Karpas-422 (cell line): Measurements from ENCODE around the gene PUM2. TPM values are rescaled to one million over a fixed set of nuclear protein-coding genes. Genes with fewer than 3 reads are reported as not detected.

ENCODE experiments used
- DNase-seq: peaks from one replicate; pipeline ENCODE4 v3.0.0-alpha.2; 2015
- H2AFZ ChIP-seq: fragments of 200-600 bp; sonication (generic); 2 replicates; pipeline ENCODE4 v1.6.1; 2014; ENCODE audit warnings: antibody characterized with exemption, low read length, mixed read lengths
- H3K27ac ChIP-seq: fragments of 200-600 bp; sonication (generic); 2 replicates; pipeline ENCODE4 v1.5.1; 2014; ENCODE audit warnings: mild to moderate bottlenecking, low read length, moderate library complexity
- H3K27me3 ChIP-seq: fragments of 200-600 bp; sonication (generic); 2 replicates; pipeline ENCODE4 v1.6.1; 2014; ENCODE audit warnings: low read length, mixed read lengths
- H3K36me3 ChIP-seq: fragments of 200-600 bp; sonication (generic); 2 replicates; pipeline ENCODE4 v1.6.1; 2014; ENCODE audit warnings: low read length, mixed read lengths; ENCODE audit not compliant: insufficient read depth
- H3K4me1 ChIP-seq: fragments of 200-600 bp; sonication (generic); 2 replicates; pipeline ENCODE4 v1.6.1; 2014; ENCODE audit warnings: mild to moderate bottlenecking, low read length, mixed read lengths
- H3K4me2 ChIP-seq: fragments of 200-600 bp; sonication (generic); 2 replicates; pipeline ENCODE4 v1.6.1; 2014; ENCODE audit warnings: low read length, low read depth, mild to moderate bottlenecking; ENCODE audit not compliant: poor library complexity, severe bottlenecking
- H3K4me3 ChIP-seq: fragments of 200-600 bp; sonication (generic); 2 replicates; pipeline ENCODE4 v1.5.1; 2014; ENCODE audit warnings: mild to moderate bottlenecking, antibody characterized with exemption, low read length, mixed read lengths
- H3K79me2 ChIP-seq: fragments of 200-600 bp; sonication (generic); 2 replicates; pipeline ENCODE4 v1.6.1; 2014; ENCODE audit warnings: mild to moderate bottlenecking, low read length, mixed read lengths
- H3K9ac ChIP-seq: fragments of 200-600 bp; sonication (generic); 2 replicates; pipeline ENCODE4 v1.6.0; 2014; ENCODE audit warnings: low read length
- H3K9me2 ChIP-seq: fragments of 200-600 bp; sonication (generic), shearing (Covaris generic); replicated peaks from 2 replicates; pipeline ENCODE4 v1.6.0; 2014; ENCODE audit warnings: mild to moderate bottlenecking, low read length, moderate library complexity; ENCODE audit not compliant: insufficient read depth
- H3K9me3 ChIP-seq: fragments of 300-700, 200-600 bp; sonication (generic); 2 replicates; pipeline ENCODE4 v1.6.1; 2014; ENCODE audit warnings: low read length, mixed read lengths
- H4K20me1 ChIP-seq: fragments of 200-600 bp; sonication (generic); 2 replicates; pipeline ENCODE4 v1.6.1; 2014; ENCODE audit warnings: mild to moderate bottlenecking, antibody characterized with exemption, low read length, low read depth; ENCODE audit not compliant: insufficient read depth
- total RNA-seq: library from RNA; depleted of rRNA; stranded (reverse); fragments of >200 nt; shearing (Covaris generic); gene quantifications from 2 replicates; pipeline ENCODE4 v1.2.3, GENCODE V29; 2014; ENCODE audit warnings: low replicate concordance

PUM2 gene
- total RNA-seq, 1 experiment from 2014 or later, result 80.3 TPM

DNA sequence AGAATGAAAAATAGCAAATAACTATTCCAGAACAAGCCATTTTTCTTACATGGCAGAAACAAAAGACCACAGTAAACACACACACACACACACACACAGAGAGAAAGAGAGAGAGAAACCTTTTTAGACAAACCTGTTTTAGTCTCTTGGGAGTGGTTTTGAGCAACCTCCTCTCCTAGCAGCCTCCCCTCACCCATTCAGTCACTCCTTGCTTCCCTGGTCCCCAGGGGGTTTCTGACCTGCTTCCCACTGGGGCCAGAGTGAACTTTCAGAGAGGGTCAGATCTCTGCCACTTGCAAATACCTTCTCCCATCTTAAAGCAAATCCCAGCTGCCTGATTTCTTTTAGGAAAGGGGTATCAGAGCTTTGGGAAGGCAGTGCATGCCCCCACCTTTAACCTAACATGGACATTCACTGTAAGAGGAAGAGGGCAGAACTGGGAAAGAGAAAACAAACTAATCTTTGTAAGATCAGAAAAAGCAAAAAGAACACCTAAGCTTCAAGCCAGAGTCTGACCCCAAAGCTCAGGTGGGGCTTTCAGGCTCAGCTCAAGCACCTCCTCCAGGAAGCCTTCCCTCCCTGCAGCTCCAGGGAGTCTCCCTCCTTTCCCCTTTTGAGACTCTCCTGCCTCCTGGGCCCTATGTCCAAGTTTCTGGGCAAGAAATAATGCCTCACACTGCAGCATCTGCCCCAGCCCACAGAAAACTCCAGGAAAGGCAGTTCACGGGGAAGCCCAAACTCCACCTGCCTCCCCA lies 128.5 kb downstream of the PUM2 start:
- Histone ChIP-seq H3K4me3 (peak overlapping the region; percentile 58), H3K27me3 (no peaks in the 10 kb centered on the region), H3K9ac (peak overlapping the region; percentile 79), H2AFZ (no peak overlapping the region), H3K9me2 (no peaks in the 10 kb centered on the region), H3K4me2 (peak overlapping the region; percentile 67), H4K20me1 (no peaks in the 10 kb centered on the region), H3K4me1 (peaks cover 62% of the 10 kb centered on the region), H3K79me2 (peaks cover 46% of the 10 kb centered on the region), H3K9me3 (no peaks in the 10 kb centered on the region), H3K36me3 (no peaks in the 10 kb centered on the region), H3K27ac (peak overlapping the region; percentile 60)
- no peak for DNase-seq

DNA sequence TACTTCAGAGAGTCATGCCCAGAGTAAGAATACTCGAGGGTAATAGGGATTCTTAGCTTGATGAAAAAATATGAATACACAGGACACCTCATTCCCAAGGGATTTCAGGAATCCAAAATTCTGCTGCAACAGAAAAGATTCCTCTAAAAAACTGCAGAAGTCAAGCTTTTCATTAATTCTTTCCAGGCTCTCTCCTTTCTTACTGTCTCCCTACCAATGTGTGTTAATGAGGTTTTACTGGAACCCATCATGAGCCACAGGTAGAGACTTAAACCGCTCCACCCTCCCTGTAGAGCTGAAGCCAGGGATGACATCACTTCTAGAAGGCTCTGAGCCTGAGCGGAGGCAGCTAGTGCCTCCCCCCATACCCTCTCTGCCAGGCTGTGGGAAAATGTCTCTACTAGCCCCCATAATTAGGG lies 129.1 kb downstream of the PUM2 start:
- H3K27me3 ChIP-seq, result no peaks in the 10 kb centered on the region
- H3K4me2 ChIP-seq, result peak overlapping the region; percentile 67
- DNase-seq, result no peak
- no peaks in the 10 kb centered on the region; the same call in 1 of the 2 replicates for H4K20me1 ChIP-seq
- H3K9me2 ChIP-seq, result no peaks in the 10 kb centered on the region
- H3K27ac ChIP-seq, result peak overlapping the region; percentile 60
- peak overlapping the region; percentile 79; the same call in 1 of the 2 replicates for H3K9ac ChIP-seq
- peaks cover 69% of the 10 kb centered on the region for H3K4me1 ChIP-seq
- no peaks in the 10 kb centered on the region for H3K36me3 ChIP-seq
- H2AFZ ChIP-seq, result no peak overlapping the region
- no peaks in the 10 kb centered on the region for H3K9me3 ChIP-seq
- H3K79me2 ChIP-seq, result peaks cover 52% of the 10 kb centered on the region
- H3K4me3 ChIP-seq, result no peak overlapping the region

DNA sequence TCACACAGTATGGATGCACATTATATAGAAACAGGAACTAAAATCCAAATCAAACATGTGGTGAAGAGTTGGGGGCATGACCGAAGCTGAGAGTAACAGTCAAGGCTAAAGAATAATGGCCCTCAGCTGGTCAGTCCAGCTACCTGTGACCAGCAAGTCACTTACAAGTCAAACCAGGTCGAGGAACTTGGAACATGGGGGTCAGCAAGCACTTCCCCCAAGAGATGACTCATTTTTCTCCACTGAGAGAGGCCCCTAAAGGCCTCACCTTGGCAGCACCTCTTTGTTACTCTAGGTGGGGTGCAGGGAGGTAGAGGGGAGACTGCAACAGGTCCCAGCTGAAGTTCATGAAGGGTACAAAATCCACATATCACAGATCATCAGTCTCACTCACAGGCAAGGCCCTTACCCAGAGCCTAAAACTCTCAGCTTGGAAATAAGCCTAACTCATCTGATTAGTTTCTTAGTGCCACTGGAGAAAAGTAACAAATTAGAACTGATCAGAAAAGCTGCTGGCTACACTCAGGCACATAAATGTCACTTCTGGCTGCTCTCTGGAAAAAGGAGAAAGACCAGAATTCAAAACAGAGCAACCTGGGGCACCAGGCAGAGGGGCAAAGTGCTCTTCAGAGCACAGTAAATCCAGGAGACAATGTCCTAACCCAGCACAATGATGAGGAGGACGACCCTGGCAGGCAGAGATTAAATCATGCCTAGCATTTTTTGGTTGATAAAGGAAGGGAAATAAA lies 129.7 kb downstream of the PUM2 start:
- Histone ChIP-seq H3K4me2 (peak overlapping the region; percentile 67), H3K79me2 (peaks cover 58% of the 10 kb centered on the region), H4K20me1 (no peaks in the 10 kb centered on the region; the same call in 1 of the 2 replicates), H3K27ac (peak overlapping the region; percentile 60), H3K9me3 (no peaks in the 10 kb centered on the region), H3K27me3 (no peaks in the 10 kb centered on the region), H3K36me3 (no peaks in the 10 kb centered on the region), H3K4me1 (peaks cover 74% of the 10 kb centered on the region), H2AFZ (no peak overlapping the region), H3K4me3 (no peak overlapping the region), H3K9ac (peak overlapping the region; percentile 8; the same call in 1 of the 2 replicates), H3K9me2 (no peaks in the 10 kb centered on the region)
- no peak for DNase-seq

DNA sequence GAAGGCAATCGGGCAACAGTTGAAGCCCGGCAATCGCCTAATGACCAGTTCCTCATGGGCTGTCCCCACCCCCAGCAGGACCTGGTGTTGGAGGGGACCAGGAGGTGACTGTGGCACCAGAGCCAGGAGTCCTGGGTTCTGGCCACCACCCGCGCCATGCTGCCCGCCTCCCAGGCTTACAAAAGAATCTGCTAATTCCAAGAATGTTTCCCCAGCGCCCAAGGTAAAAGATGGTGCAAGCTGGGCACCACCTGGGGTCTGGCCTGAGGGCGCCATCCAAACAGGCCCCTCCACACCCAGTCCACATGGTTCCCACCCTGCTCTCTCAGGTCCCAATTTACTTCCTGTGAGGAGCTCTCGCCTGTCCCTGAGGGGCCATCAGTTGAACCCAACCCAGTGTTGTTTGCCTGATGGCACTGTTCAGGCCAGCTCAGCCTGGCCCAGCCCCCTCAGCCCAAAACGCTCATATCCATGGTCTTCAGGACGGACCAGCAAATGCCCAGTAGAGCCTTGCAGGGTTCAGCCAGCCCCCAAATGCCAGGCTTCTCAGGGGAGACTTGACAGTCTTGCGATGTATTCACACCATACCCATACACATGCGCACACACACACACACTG lies 130.8 kb downstream of the PUM2 start:
- DNase-seq, result no peak
- H3K9ac ChIP-seq, result no peak overlapping the region
- no peak overlapping the region for H3K27ac ChIP-seq
- H3K4me1 ChIP-seq, result peaks cover 78% of the 10 kb centered on the region
- no peaks in the 10 kb centered on the region for H3K27me3 ChIP-seq
- no peaks in the 10 kb centered on the region for H3K9me3 ChIP-seq
- H4K20me1 ChIP-seq, result no peaks in the 10 kb centered on the region; the same call in none of the 2 replicates
- no peaks in the 10 kb centered on the region for H3K36me3 ChIP-seq
- no peak overlapping the region for H2AFZ ChIP-seq
- peaks cover 67% of the 10 kb centered on the region for H3K79me2 ChIP-seq
- no peaks in the 10 kb centered on the region for H3K9me2 ChIP-seq
- H3K4me2 ChIP-seq, result no peak overlapping the region
- H3K4me3 ChIP-seq, result no peak overlapping the region

DNA sequence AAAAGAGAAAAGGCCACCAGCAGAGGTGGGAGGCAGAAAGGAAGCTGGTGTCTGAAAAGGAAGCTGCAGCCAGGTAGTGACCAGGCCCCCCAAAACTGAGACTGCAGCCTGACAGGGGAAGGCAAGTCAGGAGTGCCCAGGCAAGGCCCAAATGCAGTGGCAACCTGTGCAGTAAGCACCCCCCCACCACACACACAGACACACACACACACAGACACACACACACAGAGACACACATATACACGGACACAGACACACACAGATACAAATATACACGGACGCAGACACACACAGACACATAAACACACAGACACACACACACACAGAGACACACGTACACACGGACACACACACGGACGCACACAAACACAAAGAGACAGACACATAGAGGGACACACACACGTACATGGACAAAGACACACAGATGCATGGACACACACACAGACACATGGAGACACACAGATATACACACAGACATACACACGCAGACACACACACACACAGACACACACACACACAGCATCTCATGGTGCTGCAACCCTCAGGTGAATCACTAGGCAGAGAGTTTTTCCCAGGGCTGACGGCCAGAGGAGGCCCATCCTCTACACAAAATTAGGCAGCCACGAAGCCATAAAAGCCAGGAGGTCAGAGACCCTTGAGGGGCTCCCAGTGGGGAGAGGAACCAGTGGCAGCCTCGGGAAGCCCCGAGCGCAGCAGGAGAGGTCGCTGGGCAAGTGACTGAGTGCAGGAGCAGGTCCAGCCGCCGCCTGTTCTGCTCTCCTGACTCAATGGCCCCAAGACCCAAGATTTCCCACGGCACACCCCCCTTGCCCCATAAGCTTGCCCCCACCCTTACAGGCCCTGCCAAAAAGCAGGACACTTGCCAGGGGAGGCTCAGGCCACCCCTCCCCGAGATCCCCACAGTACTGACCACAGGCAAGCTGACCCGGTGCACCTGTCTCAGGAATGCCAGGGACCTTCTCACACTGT lies 132.0 kb downstream of the PUM2 start:
- Histone ChIP-seq H3K9me2 (no peaks in the 10 kb centered on the region), H3K79me2 (peaks cover 72% of the 10 kb centered on the region)
- DNase-seq, result no peak

DNA sequence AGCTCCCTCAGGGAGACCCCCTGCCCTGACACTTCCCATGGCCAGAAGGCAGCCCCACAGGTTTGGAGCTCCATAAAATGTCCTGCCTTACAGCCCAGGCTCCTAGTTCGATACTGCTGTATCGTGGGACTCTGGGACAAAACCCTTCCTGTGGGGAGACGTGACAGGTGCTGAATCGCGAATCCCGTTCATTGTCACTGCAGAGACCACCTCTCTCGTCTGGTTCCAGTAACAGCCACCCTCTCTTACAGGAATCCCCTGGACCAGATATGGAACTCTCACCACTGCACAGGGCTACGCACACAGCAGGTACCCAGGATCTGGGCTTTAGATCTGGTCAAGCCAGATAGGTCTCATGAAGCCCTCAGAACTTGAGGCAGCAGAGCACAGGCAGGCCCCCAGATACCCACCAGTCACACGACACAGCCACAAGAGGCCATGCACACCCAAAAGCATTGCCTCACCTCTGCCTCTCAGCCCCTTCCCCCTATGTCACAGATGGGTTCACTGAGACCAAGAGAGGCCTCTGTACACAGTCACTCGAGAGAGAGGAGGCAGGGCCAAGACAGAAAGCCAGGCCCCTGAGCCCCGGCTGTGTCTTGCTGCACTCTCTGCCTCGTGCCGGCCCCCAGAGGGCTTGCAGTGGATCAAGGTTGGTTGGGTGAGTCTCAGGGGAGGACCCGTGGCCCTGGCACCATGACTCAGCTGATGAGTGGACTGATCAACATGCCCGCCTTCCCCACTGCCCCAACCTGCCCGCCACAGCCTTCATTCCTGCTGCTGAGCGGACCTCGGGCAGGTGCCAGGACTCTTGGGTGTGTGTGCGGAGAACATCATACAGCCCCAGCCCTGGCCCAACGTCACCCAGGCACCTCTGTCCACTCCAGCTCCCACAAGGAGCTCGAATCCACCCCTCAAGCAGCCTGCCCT lies 133.3 kb downstream of the PUM2 start:
- no peaks in the 10 kb centered on the region for H3K36me3 ChIP-seq
- H3K79me2 ChIP-seq, result peaks cover 66% of the 10 kb centered on the region
- no peaks in the 10 kb centered on the region for H3K9me2 ChIP-seq
- H4K20me1 ChIP-seq, result no peaks in the 10 kb centered on the region; the same call in none of the 2 replicates
- DNase-seq, result no peak
- H3K4me2 ChIP-seq, result no peak overlapping the region
- H3K9me3 ChIP-seq, result no peaks in the 10 kb centered on the region
- 0 out of 2 replicates have a peak overlapping the region, but pooled peaks have one; percentile 18 for H3K27ac ChIP-seq
- H3K4me1 ChIP-seq, result peaks cover 92% of the 10 kb centered on the region
- no peak overlapping the region for H2AFZ ChIP-seq
- H3K4me3 ChIP-seq, result no peak overlapping the region
- 0 out of 2 replicates have a peak overlapping the region, but pooled peaks have one; percentile 15 for H3K9ac ChIP-seq
- no peaks in the 10 kb centered on the region for H3K27me3 ChIP-seq

More for the DNA sequence above, 132.0 kb downstream of the PUM2 start:
- H4K20me1 ChIP-seq, result no peaks in the 10 kb centered on the region; the same call in none of the 2 replicates
- H3K4me2 ChIP-seq, result no peak overlapping the region
- H3K27ac ChIP-seq, result no peak overlapping the region
- H3K9ac ChIP-seq, result no peak overlapping the region
- H2AFZ ChIP-seq, result no peak overlapping the region
- H3K4me3 ChIP-seq, result no peak overlapping the region
- H3K36me3 ChIP-seq, result no peaks in the 10 kb centered on the region
- H3K4me1 ChIP-seq, result peaks cover 88% of the 10 kb centered on the region
- no peaks in the 10 kb centered on the region for H3K9me3 ChIP-seq
- no peaks in the 10 kb centered on the region for H3K27me3 ChIP-seq
